ENCODE measurements around the gene BHLHE23.

GRCh38 chr20:63028461-63028921, 21.7 kb upstream of the BHLHE23 start:
- no peak for TF ChIP-seq CTCF (IDR thresholded peaks at IDR 0.05)
- TF ChIP-seq EZH2 (IDR thresholded peaks at IDR 0.05): no peak
